Right ventricle myocardium inferior (tissue), 1 donor: ENCODE measurements around the gene TMEM120B. TPM values are rescaled to one million over a fixed set of nuclear protein-coding genes. Genes with fewer than 3 reads are reported as not detected.
"Not testable (repeated sequence)": the region's sequence is repeated elsewhere in the genome, so short reads cannot be mapped to it uniquely, and the experiment has no call there.

Source experiments
- ATAC-seq: fragments of 200-7000 bp; cut with Tn5 transposase; one replicate; pipeline ENCODE4 v1.9.1; 2020; ENCODE audit warnings: mild to moderate bottlenecking, moderate library complexity
- DNase-seq: peaks from one replicate; pipeline ENCODE4 v3.0.0; 2021; ENCODE audit errors: missing footprints
- intact Hi-C: fragments of 100-400 bp; cut with DNase I; formaldehyde crosslinking; loops from one replicate; pipeline ENCODE4 v1.11.0; 2022
- total RNA-seq: library from RNA; stranded (reverse); fragmentation: NEBNext Ultra II Directional; extraction: Animal tissue kit (Norgen Biotek cat#: 25700); gene quantifications from one replicate; pipeline ENCODE4 v1.2.1, GENCODE V29; 2021
- donor health status: DM: no; HTN: yes; CAD: no; lungs with severe emphysema.

Gene TMEM120B
- total RNA-seq, 1 donor from 2014 or later: 10.3 TPM

- ATAC-seq (no peak), DNase-seq (no peak)
- intact Hi-C loops: no loop called here
Observed at GRCh38 chr12:121725423-121725822, 12.9 kb downstream of the TMEM120B start.

- DNase-seq: no peak
- intact Hi-C loops: no loop called here
- no peak for ATAC-seq
Observed at GRCh38 chr12:121729021-121729420, 16.5 kb downstream of the TMEM120B start.

GRCh38 chr12:121731473-121731872 lies 18.9 kb downstream of the TMEM120B start:
- intact Hi-C loops: no loop called here
- ATAC-seq (no peak), DNase-seq (no peak)

GRCh38 chr12:121733849-121734248 lies 21.3 kb downstream of the TMEM120B start:
- intact Hi-C loops: no loop called here
- DNase-seq (no peak), ATAC-seq (no peak)

GRCh38 chr12:121738340-121738858 lies 25.8 kb downstream of the TMEM120B start:
- intact Hi-C loops: no loop called here

GRCh38 chr12:121740847-121741246 lies 28.3 kb downstream of the TMEM120B start:
- DNase-seq: no peak
- no peak for ATAC-seq
- intact Hi-C loops: no loop called here

More at GRCh38 chr12:121738340-121738858, 25.8 kb downstream of the TMEM120B start:
- DNase-seq (no peak), ATAC-seq (no peak)

GRCh38 chr12:121741743-121742142 lies 29.2 kb downstream of the TMEM120B start:
- no peak for ATAC-seq
- intact Hi-C loops: no loop called here
- DNase-seq: no peak

GRCh38 chr12:121745545-121745944 lies 33.0 kb downstream of the TMEM120B start:
- ATAC-seq, DNase-seq, intact Hi-C loops: not testable (repeated sequence)

- intact Hi-C loops: no loop called here
- DNase-seq (peak; percentile 21), ATAC-seq (no peak)
Observed at GRCh38 chr12:121748218-121748570, 35.6 kb downstream of the TMEM120B start.

GRCh38 chr12:121748571-121749265 lies 36.2 kb downstream of the TMEM120B start:
- intact Hi-C loops: no loop called here
- ATAC-seq: peak; percentile 72
- DNase-seq: peak; percentile 43

- no peak for ATAC-seq
- DNase-seq: peak; percentile 56
- intact Hi-C loops: no loop called here
Observed at GRCh38 chr12:121749267-121749666, 36.7 kb downstream of the TMEM120B start.

GRCh38 chr12:121750507-121750955 lies 38.0 kb downstream of the TMEM120B start:
- intact Hi-C loops: no loop called here
- ATAC-seq: no peak
- DNase-seq: peak; percentile 26

GRCh38 chr12:121751034-121751433 lies 38.5 kb downstream of the TMEM120B start:
- ATAC-seq (no peak), DNase-seq (no peak)
- intact Hi-C loops: no loop called here

- DNase-seq (peak; percentile 58), ATAC-seq (no peak)
- intact Hi-C loops: no loop called here
Observed at GRCh38 chr12:121751749-121752351, 39.3 kb downstream of the TMEM120B start.

GRCh38 chr12:121753844-121754264 lies 41.3 kb downstream of the TMEM120B start:
- intact Hi-C loops: no loop called here
- DNase-seq: no peak
- peak; percentile 91 for ATAC-seq

- ATAC-seq: no peak
- intact Hi-C loops: no loop called here
- DNase-seq: no peak
Observed at GRCh38 chr12:121754836-121755235, 42.3 kb downstream of the TMEM120B start.

GRCh38 chr12:121755591-121755990 lies 43.0 kb downstream of the TMEM120B start:
- intact Hi-C loops: no loop called here
- DNase-seq (no peak), ATAC-seq (no peak)

- intact Hi-C loops, DNase-seq, ATAC-seq: not testable (repeated sequence)
Observed at GRCh38 chr12:121758536-121758935, 46.0 kb downstream of the TMEM120B start.

- DNase-seq: peak; percentile 59
- ATAC-seq: peak; percentile 85
- intact Hi-C loops: no loop called here
Observed at GRCh38 chr12:121762269-121762668, 49.7 kb downstream of the TMEM120B start.

GRCh38 chr12:121764808-121765207 lies 52.3 kb downstream of the TMEM120B start:
- intact Hi-C loops: no loop called here
- ATAC-seq: no peak

More at GRCh38 chr12:121764808-121765207, 52.3 kb downstream of the TMEM120B start:
- DNase-seq: no peak
